Measurements from ENCODE around the gene DNAI2.

- TF ChIP-seq CTCF (IDR thresholded peaks at IDR 0.05; ENCODE audit: insufficient read depth, low read depth, low read length) (peak; percentile 3), EZH2 (IDR thresholded peaks at IDR 0.05; ENCODE audit: insufficient read depth, low read length) (no peak)
These were observed 28.7 kb upstream of the DNAI2 start for GRCh38 chr17:74245145-74245831.

Measured in astrocyte (in vitro differentiated cells and primary cell).